ENCODE measurements around the gene PIGW. TPM values are rescaled to one million over a fixed set of nuclear protein-coding genes. Genes with fewer than 3 reads are reported as not detected.

Gene PIGW
- total RNA-seq, 1 donor from 2014 or later: 9.0 TPM

DNA sequence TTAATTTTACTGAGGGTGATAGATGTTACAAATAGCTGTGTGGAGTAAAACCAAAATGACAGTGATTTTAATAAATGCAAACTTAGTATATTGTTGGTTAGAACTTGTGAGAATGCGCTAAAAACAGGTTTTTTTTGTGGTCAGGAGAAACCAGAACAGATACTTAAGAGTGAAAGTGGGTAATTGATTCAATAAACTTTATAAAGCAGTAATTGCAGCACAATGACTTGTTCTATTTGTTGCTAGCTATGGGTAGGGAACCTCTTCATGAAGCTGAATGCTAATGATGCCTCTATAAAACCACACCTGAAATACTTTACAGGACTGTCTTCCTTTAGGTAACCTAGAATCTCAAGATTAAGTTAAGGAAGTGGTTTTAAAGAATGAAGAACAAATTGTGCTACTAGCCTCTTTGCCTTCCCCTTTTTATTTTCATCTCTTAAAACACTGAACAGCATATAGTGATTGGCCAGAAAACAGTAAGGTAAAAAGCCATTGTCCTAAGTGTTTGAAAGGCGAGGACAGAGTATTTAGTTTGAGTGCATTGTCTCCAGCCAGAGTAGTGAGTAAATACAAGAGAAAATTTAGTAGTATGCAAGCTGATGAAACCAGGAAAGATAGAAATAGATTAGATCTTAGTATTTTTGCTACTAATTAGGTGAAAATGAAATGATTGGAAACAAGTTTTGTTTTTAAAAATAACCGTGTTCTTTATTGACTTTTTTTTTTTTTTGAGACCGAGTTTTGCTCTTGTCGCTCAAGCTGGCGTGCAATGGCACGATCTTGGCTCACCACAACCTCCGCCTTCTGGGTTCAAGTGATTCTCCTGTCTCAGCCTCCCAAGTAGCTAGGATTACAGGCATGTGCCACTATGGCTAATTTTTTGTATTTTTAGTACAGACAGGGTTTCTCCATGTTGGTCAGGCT, 16.0 kb downstream of the PIGW start:
- H3K27me3 ChIP-seq (ENCODE audit: control insufficient read depth, insufficient read depth, low read length): no peaks in the 10 kb centered on the region
- TF ChIP-seq, protein P1, sequence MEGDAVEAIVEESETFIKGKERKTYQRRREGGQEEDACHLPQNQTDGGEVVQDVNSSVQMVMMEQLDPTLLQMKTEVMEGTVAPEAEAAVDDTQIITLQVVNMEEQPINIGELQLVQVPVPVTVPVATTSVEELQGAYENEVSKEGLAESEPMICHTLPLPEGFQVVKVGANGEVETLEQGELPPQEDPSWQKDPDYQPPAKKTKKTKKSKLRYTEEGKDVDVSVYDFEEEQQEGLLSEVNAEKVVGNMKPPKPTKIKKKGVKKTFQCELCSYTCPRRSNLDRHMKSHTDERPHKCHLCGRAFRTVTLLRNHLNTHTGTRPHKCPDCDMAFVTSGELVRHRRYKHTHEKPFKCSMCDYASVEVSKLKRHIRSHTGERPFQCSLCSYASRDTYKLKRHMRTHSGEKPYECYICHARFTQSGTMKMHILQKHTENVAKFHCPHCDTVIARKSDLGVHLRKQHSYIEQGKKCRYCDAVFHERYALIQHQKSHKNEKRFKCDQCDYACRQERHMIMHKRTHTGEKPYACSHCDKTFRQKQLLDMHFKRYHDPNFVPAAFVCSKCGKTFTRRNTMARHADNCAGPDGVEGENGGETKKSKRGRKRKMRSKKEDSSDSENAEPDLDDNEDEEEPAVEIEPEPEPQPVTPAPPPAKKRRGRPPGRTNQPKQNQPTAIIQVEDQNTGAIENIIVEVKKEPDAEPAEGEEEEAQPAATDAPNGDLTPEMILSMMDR (IDR thresholded peaks at IDR 0.05; ENCODE audit: insufficient read depth, low read length, poor library complexity, severe bottlenecking): no peak
- DNase-seq (ENCODE audit: low read depth): no peak
- H3K36me3 ChIP-seq (ENCODE audit: control insufficient read depth, insufficient read depth, low read length): no peaks in the 10 kb centered on the region
- H3K4me3 ChIP-seq (ENCODE audit: low read depth, low read length): no peak overlapping the region

DNA sequence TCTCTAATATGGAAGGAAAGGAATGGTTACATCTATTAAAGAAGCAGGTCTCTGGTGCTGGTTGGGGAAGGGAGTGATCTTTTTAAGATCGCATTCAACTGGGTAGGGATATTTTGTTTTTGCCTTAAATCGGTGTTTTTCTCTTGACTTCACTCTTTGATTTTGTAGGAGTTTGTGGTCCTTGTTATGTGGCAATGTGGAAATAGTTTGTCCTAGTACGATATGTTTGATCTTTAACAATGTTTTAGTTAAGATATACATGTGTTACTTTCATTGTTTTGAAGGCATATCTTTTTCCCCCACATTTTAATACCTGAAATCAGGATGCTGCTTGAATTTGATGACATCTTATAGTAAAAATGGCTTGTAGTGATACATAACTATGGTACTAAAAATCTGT, 18.7 kb downstream of the PIGW start:
- no peak for DNase-seq (ENCODE audit: low read depth)
- no peaks in the 10 kb centered on the region for H3K36me3 ChIP-seq (ENCODE audit: control insufficient read depth, insufficient read depth, low read length)
- no peaks in the 10 kb centered on the region for H3K27me3 ChIP-seq (ENCODE audit: control insufficient read depth, insufficient read depth, low read length)
- H3K4me3 ChIP-seq (ENCODE audit: low read depth, low read length): no peak overlapping the region
- TF ChIP-seq, protein P1 (IDR thresholded peaks at IDR 0.05; ENCODE audit: insufficient read depth, low read length, poor library complexity, severe bottlenecking): no peak

DNA sequence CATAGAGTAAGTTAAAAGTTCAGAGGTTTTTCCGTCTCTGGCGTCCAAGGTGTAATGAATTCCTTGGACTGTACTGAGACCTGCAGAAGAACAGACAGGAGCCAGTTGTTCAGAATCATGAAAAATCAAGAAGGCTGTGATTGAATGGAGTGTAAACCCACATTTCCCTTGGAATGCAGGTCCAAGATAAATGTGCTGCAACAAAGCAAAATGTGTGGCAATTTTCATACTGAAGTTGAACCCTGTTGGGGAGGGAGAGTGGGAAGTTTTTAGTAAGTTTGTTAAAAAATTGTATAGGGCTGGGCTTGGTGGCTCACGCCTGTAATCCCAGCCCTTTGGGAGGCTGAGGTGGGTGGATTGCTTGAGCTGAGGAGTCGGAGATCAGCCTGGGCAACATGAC, 31.3 kb downstream of the PIGW start:
- TF ChIP-seq, protein P1 (IDR thresholded peaks at IDR 0.05; ENCODE audit: insufficient read depth, low read length, poor library complexity, severe bottlenecking): no peak
- DNase-seq (ENCODE audit: low read depth): no peak
- Histone ChIP-seq H3K36me3 (ENCODE audit: control insufficient read depth, insufficient read depth, low read length) (no peaks in the 10 kb centered on the region), H3K27me3 (ENCODE audit: control insufficient read depth, insufficient read depth, low read length) (no peaks in the 10 kb centered on the region), H3K4me3 (ENCODE audit: low read depth, low read length) (no peak overlapping the region)

DNA sequence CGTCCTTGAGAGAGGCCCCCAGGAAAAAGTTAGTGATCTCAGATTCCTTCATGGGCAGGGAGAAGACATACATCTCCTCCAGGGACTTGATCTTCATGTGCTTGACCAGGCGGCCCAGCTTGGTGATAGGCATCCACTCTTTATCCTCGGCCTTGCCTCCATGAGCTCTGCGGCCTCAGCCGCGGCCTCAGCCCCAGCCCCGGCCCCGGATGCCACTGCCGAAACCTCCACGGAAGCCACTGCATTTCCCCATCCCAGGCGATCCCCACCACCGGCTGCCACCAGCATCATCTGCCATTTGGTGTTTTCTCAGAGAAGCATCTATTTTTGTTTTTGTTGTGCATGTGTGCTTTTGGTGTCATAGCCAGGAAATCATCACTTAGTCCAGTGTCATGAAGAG, 40.2 kb downstream of the PIGW start:
- Histone ChIP-seq H3K27me3 (ENCODE audit: control insufficient read depth, insufficient read depth, low read length) (no peaks in the 10 kb centered on the region), H3K4me3 (ENCODE audit: low read depth, low read length) (no peak overlapping the region), H3K36me3 (ENCODE audit: control insufficient read depth, insufficient read depth, low read length) (peaks cover 2% of the 10 kb centered on the region)
- TF ChIP-seq, protein P1 (IDR thresholded peaks at IDR 0.05; ENCODE audit: insufficient read depth, low read length, poor library complexity, severe bottlenecking): no peak
- no peak for DNase-seq (ENCODE audit: low read depth)

DNA sequence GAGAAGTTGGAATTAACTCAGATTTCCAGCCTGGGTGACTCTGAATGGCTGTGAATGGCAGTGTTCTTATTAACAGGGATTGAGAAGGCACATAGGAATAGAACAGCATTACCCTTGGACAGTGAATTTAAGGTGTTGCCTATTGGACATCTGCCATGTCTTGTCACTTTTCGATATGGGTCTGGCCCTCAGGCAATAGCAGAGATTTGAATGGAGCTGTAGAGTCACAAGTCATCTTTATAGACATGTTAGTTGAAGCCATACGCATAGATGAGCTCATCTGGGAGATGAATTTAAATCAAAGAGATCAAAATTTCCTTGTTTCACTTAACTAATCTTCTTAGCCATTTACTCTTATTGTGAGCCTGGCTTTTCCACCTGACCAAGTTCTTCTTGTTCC, 42.0 kb downstream of the PIGW start:
- no peak for DNase-seq (ENCODE audit: low read depth)
- TF ChIP-seq, protein P1 (IDR thresholded peaks at IDR 0.05; ENCODE audit: insufficient read depth, low read length, poor library complexity, severe bottlenecking): no peak

More for the DNA sequence above, 42.0 kb downstream of the PIGW start:
- no peaks in the 10 kb centered on the region for H3K27me3 ChIP-seq (ENCODE audit: control insufficient read depth, insufficient read depth, low read length)
- H3K36me3 ChIP-seq (ENCODE audit: control insufficient read depth, insufficient read depth, low read length): peaks cover 2% of the 10 kb centered on the region
- no peak overlapping the region for H3K4me3 ChIP-seq (ENCODE audit: low read depth, low read length)

Data from kidney epithelial cell (primary cell).